GM21723 (cell line): ENCODE data around the gene SIMC1.
"Not testable (repeated sequence)": the region's sequence is repeated elsewhere in the genome, so short reads cannot be mapped to it uniquely, and the experiment has no call there.

Experiments used
- ATAC-seq: cut with Tn5 transposase; IDR thresholded peaks from one replicate; pipeline ENCODE4 v1.9.1; 2021; ENCODE audit warnings: mild to moderate bottlenecking, moderate library complexity; ENCODE audit not compliant: unreplicated experiment

The SIMC1 gene

GRCh38 chr5:176290057-176290840 is 52.0 kb downstream of the SIMC1 start:
- not testable (repeated sequence) for ATAC-seq

- ATAC-seq = not testable (repeated sequence)
Measured at GRCh38 chr5:176305356-176305755, 67.1 kb downstream of the SIMC1 start.

- no peak for ATAC-seq
Measured at GRCh38 chr5:176317534-176318374, 79.5 kb downstream of the SIMC1 start.

GRCh38 chr5:176319827-176320554 is 81.8 kb downstream of the SIMC1 start:
- no peak for ATAC-seq

GRCh38 chr5:176320577-176320976 is 82.4 kb downstream of the SIMC1 start:
- ATAC-seq = no peak

GRCh38 chr5:176334031-176334770 is 96.0 kb downstream of the SIMC1 start:
- no peak for ATAC-seq

GRCh38 chr5:176337913-176338312 is 99.7 kb downstream of the SIMC1 start:
- ATAC-seq = no peak

- no peak for ATAC-seq
Measured at GRCh38 chr5:176339304-176339703, 101.1 kb downstream of the SIMC1 start.

- ATAC-seq = no peak
Measured at GRCh38 chr5:176341325-176342157, 103.3 kb downstream of the SIMC1 start.

- ATAC-seq = no peak
Measured at GRCh38 chr5:176342158-176342483, 103.9 kb downstream of the SIMC1 start.

- ATAC-seq = no peak
Measured at GRCh38 chr5:176342766-176343458, 104.7 kb downstream of the SIMC1 start.

- no peak for ATAC-seq
Measured at GRCh38 chr5:176350416-176350815, 112.2 kb downstream of the SIMC1 start.

- ATAC-seq = peak; percentile 65
Measured at GRCh38 chr5:176352116-176352878, 114.1 kb downstream of the SIMC1 start.

GRCh38 chr5:176353533-176353932 is 115.3 kb downstream of the SIMC1 start:
- no peak for ATAC-seq

- no peak for ATAC-seq
Measured at GRCh38 chr5:176355400-176356178, 117.4 kb downstream of the SIMC1 start.

- ATAC-seq = no peak
Measured at GRCh38 chr5:176356179-176356566, 117.9 kb downstream of the SIMC1 start.

- no peak for ATAC-seq
Measured at GRCh38 chr5:176359658-176360057, 121.4 kb downstream of the SIMC1 start.

- ATAC-seq = peak; percentile 4
Measured at GRCh38 chr5:176360894-176361436, 122.7 kb downstream of the SIMC1 start.
